Adrenal gland (tissue), 12 donors: ENCODE results near the gene CA10. TPM values are rescaled to one million over a fixed set of nuclear protein-coding genes. Genes with fewer than 3 reads are reported as not detected.

Source experiments
- DNase-seq, 7 donors: peaks; one replicate each; pipeline ENCODE4 v3.0.0-alpha.2; 2019 to 2020
- H3K27ac ChIP-seq, 5 donors: fragments of 200-600 bp; sonication (generic) in 4 of 5; 1 replicate in 3 of 5; 2 replicates in 2 of 5; pipeline versions ENCODE4 v1.5.1 to v1.8.0; 2016 to 2020; ENCODE audit warnings: mild to moderate bottlenecking in 1 of 5
- H3K27me3 ChIP-seq: fragments of 200-600 bp; 2 replicates; pipeline ENCODE4 v1.8.0; 2021
- H3K36me3 ChIP-seq, 2 donors: fragments of 200-600 bp; replicated peaks in 1 of 2; 1 replicate in 1 of 2; 2 replicates in 1 of 2; pipeline versions ENCODE4 v1.5.1 to v1.8.0; 2018 to 2022
- H3K4me1 ChIP-seq, 2 donors: fragments of 200-600 bp; replicated peaks in 1 of 2; 1 replicate in 1 of 2; 2 replicates in 1 of 2; pipeline versions ENCODE4 v1.5.1 to v1.8.0; 2018 to 2021
- H3K4me3 ChIP-seq, 4 donors: fragments of 200-600 bp; sonication (generic) in 3 of 4; one replicate each; pipeline ENCODE4 v1.5.1; 2016 to 2018
- H3K9me3 ChIP-seq, 3 donors: fragments of 200-600 bp; sonication (generic) in 1 of 3; replicated peaks in 1 of 3; 1 replicate in 2 of 3; 2 replicates in 1 of 3; pipeline versions ENCODE4 v1.5.1 to v1.8.0; 2016 to 2021
- CTCF ChIP-seq, 6 experiments: fragments of 450-650 bp in 4 of 6; fragments of 200-600 bp in 2 of 6; sonication (generic) in 1 of 6; IDR thresholded peaks; 1 replicate in 5 of 6; 2 replicates in 1 of 6; pipeline versions ENCODE4 v1.5.1 to v1.8.0; 2016 to 2021; ENCODE audit warnings: antibody characterized with exemption in 6 of 6, mild to moderate bottlenecking in 2 of 6, moderate library complexity in 1 of 6
- POLR2A ChIP-seq, 2 donors: fragments of 450-650 bp; IDR thresholded peaks; one replicate each; pipeline ENCODE4 v1.6.1; 2017; ENCODE audit warnings: antibody characterized with exemption in 2 of 2, mild to moderate bottlenecking in 2 of 2, moderate library complexity in 1 of 2
- WGBS, 4 donors: extraction: QIAGEN DNeasy Blood & Tissue Kit in 2 of 4; methylation state at CpG; one replicate each; pipeline versions ENCODE4 v1.1.5 to v1.1.7; 2013 to 2017; 5-methylcytosine and 5-hydroxymethylcytosine counted together
- intact Hi-C, 2 donors: fragments of 100-400 bp; cut with DNase I; formaldehyde crosslinking; loops; one replicate each; pipeline versions ENCODE4 v1.14.1 to v1.15.0; 2022 to 2023
- polyA plus RNA-seq, 3 donors: library from polyadenylated mRNA; stranded (reverse); fragments of 200-250 nt in 2 of 3; fragments of 350-450 nt in 1 of 3; fragmentation: Illumina TruSeq in 1 of 3; extraction: RNeasy Lipid Tissue Mini Kit (QIAGEN cat#74804) in 1 of 3; gene quantifications; one replicate each; pipeline ENCODE4 v1.2.3, GENCODE V29; 2013 to 2014
- total RNA-seq, 9 donors: library from RNA; depleted of rRNA in 4 of 9; stranded (reverse); fragments of >200 nt in 4 of 9; fragments of 120-200 nt in 1 of 9; fragmentation: NEBNext Ultra II Directional in 1 of 9; extraction: Animal tissue kit (Norgen Biotek cat#: 25700) in 1 of 9; gene quantifications; one replicate each; pipeline versions ENCODE4 v1.1.0 to v1.2.4, GENCODE V29; 2013 to 2023
- donor health status: healthy with polysubstance abuse.
- donor health status: Bipolar disorder and iron deficiency.
- donor health status: DM: yes; HTN: yes; CAD: no.
- donor health status: DM: no; HTN: no; CAD: no.
- donor health status: DM: no; HTN: no; CAD: no.
- donor health status: DM: yes; HTN: yes; CAD: no.

CA10 gene
- total and polyA plus RNA-seq, 12 donors, result 0.27 to 3.1 (median 2.5) TPM; not detected in 5

GRCh38 chr17:51700011-51700760 is 458.3 kb downstream of the CA10 start:
- H3K27me3 ChIP-seq, result no peaks in the 10 kb centered on the region
- H3K4me1 ChIP-seq, result peaks cover 0 to 4% of the 10 kb centered on the region in 2 donors
- 79 to 91% (median 88%) methylated on average over 17 of the region's 17 CpGs for WGBS, 4 donors
- H3K36me3 ChIP-seq, result no peaks in the 10 kb centered on the region
- H3K4me3 ChIP-seq, result no peak overlapping the region
- H3K9me3 ChIP-seq, result no peaks in the 10 kb centered on the region
- DNase-seq, result no peak
- H3K27ac ChIP-seq, result no peak overlapping the region
- intact Hi-C loops, result no loop called here
- no peak for TF ChIP-seq POLR2A (IDR thresholded peaks at IDR 0.05)
- TF ChIP-seq CTCF (IDR thresholded peaks at IDR 0.05), result no peak

DNA sequence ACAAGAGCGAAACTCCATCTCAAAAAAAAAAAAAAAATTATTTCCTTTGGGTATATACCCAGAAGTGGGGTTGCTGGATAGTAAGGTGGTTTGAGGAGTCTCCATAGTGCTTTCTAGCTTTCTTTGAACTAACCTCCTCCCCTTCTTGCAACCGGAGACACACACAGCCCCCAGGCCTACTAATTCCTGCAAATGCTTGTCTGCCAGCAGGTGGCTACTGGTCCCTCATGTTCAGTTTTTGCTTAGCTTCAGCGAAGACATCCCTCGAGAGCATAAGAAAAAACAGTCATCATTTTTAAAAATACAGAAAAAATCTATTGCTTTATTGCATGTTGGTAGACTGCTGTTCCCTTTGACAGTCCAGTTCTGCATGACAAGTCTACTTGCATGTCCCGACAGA is 459.2 kb downstream of the CA10 start:
- H3K4me3 ChIP-seq, result no peak overlapping the region
- TF ChIP-seq CTCF (IDR thresholded peaks at IDR 0.05), result no peak
- TF ChIP-seq POLR2A (IDR thresholded peaks at IDR 0.05), result no peak
- peaks cover 0 to 4% of the 10 kb centered on the region in 2 donors for H3K4me1 ChIP-seq
- DNase-seq, result no peak
- 74 to 86% (median 81%) methylated on average over 5 of the region's 5 CpGs for WGBS, 4 donors
- no peaks in the 10 kb centered on the region for H3K9me3 ChIP-seq
- no peak overlapping the region for H3K27ac ChIP-seq
- no peaks in the 10 kb centered on the region for H3K27me3 ChIP-seq
- H3K36me3 ChIP-seq, result no peaks in the 10 kb centered on the region
- intact Hi-C loops, result no loop called here

GRCh38 chr17:51692917-51693316 is 465.6 kb downstream of the CA10 start:
- H3K4me1 ChIP-seq, result no peaks in the 10 kb centered on the region
- intact Hi-C loops, result no loop called here
- no peaks in the 10 kb centered on the region for H3K36me3 ChIP-seq
- no peak overlapping the region for H3K4me3 ChIP-seq
- no peak for TF ChIP-seq CTCF (IDR thresholded peaks at IDR 0.05)
- TF ChIP-seq POLR2A (IDR thresholded peaks at IDR 0.05), result no peak
- no peak for DNase-seq
- no peak overlapping the region for H3K27ac ChIP-seq
- WGBS, 4 donors, result 61 to 71% (median 67%) methylated on average over 2 of the region's 2 CpGs
- no peaks in the 10 kb centered on the region for H3K27me3 ChIP-seq
- H3K9me3 ChIP-seq, result no peaks in the 10 kb centered on the region

GRCh38 chr17:51687887-51688286 is 470.6 kb downstream of the CA10 start:
- no peaks in the 10 kb centered on the region for H3K36me3 ChIP-seq
- no peaks in the 10 kb centered on the region for H3K27me3 ChIP-seq
- H3K4me1 ChIP-seq, result no peaks in the 10 kb centered on the region
- intact Hi-C loops, result no loop called here
- H3K9me3 ChIP-seq, result no peaks in the 10 kb centered on the region
- no peak overlapping the region for H3K4me3 ChIP-seq
- no peak for DNase-seq
- H3K27ac ChIP-seq, result no peak overlapping the region
- WGBS, 4 donors, result 88 to 94% (median 89%) methylated on average over 3 of the region's 3 CpGs
- TF ChIP-seq POLR2A (IDR thresholded peaks at IDR 0.05), result no peak
- TF ChIP-seq CTCF (IDR thresholded peaks at IDR 0.05), result no peak
